ENCODE data around the gene CD164.

DNA sequence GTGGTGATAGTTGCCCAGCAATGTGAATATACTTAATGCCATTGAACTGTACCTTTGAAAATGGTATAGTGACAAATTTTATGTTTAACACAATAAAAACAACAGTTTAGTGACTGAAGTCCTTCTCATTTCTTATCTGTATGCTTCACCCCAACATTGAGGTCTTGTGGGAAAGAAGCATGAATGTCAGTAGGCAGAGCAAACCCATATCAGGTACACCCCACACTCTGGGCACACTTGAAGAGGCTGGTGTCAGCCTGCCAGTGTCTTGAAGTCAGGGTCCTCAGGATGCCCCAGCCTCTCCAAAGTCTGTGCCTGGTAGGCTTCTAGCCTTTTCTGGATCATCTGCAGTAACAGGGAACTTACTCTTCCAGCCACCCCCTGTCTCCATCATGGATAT lies 51.2 kb downstream of the CD164 start:
- TF ChIP-seq POLR2A (IDR thresholded peaks at IDR 0.05; ENCODE audit: low read length) (no peak), GATA1 (IDR thresholded peaks at IDR 0.05; ENCODE audit: low read depth, low read length) (no peak)

Data from erythroblast (primary cell).